Endodermal cell (in vitro differentiated cells): ENCODE measurements around the gene FAM98C. TPM values are rescaled to one million over a fixed set of nuclear protein-coding genes. Genes with fewer than 3 reads are reported as not detected.

Source experiments
- DNase-seq: peaks from one replicate; pipeline ENCODE4 v3.0.0-alpha.2; 2017
- H3K27ac ChIP-seq: 2 replicates; pipeline ENCODE4 v1.5.1; 2013; ENCODE audit warnings: mild to moderate bottlenecking, low read depth, low read length, moderate library complexity
- H3K27me3 ChIP-seq: 2 replicates; pipeline ENCODE4 v1.6.1; 2013; ENCODE audit warnings: mild to moderate bottlenecking, low read length, moderate library complexity; ENCODE audit not compliant: insufficient read depth, control insufficient read depth, poor library complexity, severe bottlenecking
- H3K36me3 ChIP-seq: 2 replicates; pipeline ENCODE4 v1.7.0; 2013; ENCODE audit warnings: mild to moderate bottlenecking, low read length, moderate library complexity; ENCODE audit not compliant: control insufficient read depth, insufficient read depth
- H3K4me1 ChIP-seq: one replicate; pipeline ENCODE4 v1.7.0; 2013; ENCODE audit warnings: low read length; ENCODE audit not compliant: control insufficient read depth, insufficient read depth
- H3K4me3 ChIP-seq: 2 replicates; pipeline ENCODE4 v1.5.1; 2013; ENCODE audit warnings: mild to moderate bottlenecking, low read length, moderate library complexity
- H3K9ac ChIP-seq: 2 replicates; pipeline ENCODE4 v1.6.1; 2013; ENCODE audit warnings: mild to moderate bottlenecking, low read length, moderate library complexity; ENCODE audit not compliant: poor library complexity, severe bottlenecking; ENCODE audit errors: extremely low read depth
- H3K9me3 ChIP-seq: 2 replicates; pipeline ENCODE4 v1.6.1; 2013; ENCODE audit warnings: mild to moderate bottlenecking, low read length, moderate library complexity; ENCODE audit not compliant: control insufficient read depth
- H3K27ac Mint-ChIP-seq: 2 replicates; pipeline ENCODE4 v1.8.0; 2020; ENCODE audit warnings: mixed read lengths
- H3K27me3 Mint-ChIP-seq: 2 replicates; pipeline ENCODE4 v1.8.0; 2021; ENCODE audit warnings: mild to moderate bottlenecking, mixed read lengths; ENCODE audit not compliant: insufficient read depth
- H3K36me3 Mint-ChIP-seq: 2 replicates; pipeline ENCODE4 v1.8.0; 2020; ENCODE audit warnings: low read depth, mixed read lengths
- H3K4me1 Mint-ChIP-seq: 2 replicates; pipeline ENCODE4 v1.8.0; 2020; ENCODE audit warnings: mixed read lengths
- H3K4me3 Mint-ChIP-seq: 2 replicates; pipeline ENCODE4 v1.8.0; 2020; ENCODE audit warnings: mild to moderate bottlenecking, moderate library complexity, mixed read lengths
- H3K9me3 Mint-ChIP-seq: 2 replicates; pipeline ENCODE4 v1.8.0; 2020; ENCODE audit warnings: mild to moderate bottlenecking, mixed read lengths
- CTCF ChIP-seq: fragments of 200-600 bp; sonication (generic); conservative IDR thresholded peaks from 2 replicates; pipeline ENCODE4 v1.5.0; 2021; ENCODE audit warnings: antibody characterized with exemption, mild to moderate bottlenecking
- WGBS, 2 experiments: methylation state at CpG; one replicate each; pipeline versions ENCODE4 v1.1.5 to v1.1.7; 2013; ENCODE audit warnings: missing lambda C conversion rate in 2 of 2, mixed read lengths in 1 of 2; ENCODE audit not compliant: insufficient coverage in 1 of 2, insufficient read length in 1 of 2; 5-methylcytosine and 5-hydroxymethylcytosine counted together
- total RNA-seq, 2 donors: library from RNA; stranded (reverse); fragmentation: NEBNext Ultra II Directional in 1 of 2; extraction: Animal tissue kit (Norgen Biotek cat#: 25700) in 1 of 2; gene quantifications; 2 replicates in 1 of 2; 3 replicates in 1 of 2; pipeline ENCODE4 v1.2.1, GENCODE V29; 2021

The FAM98C gene
- total RNA-seq, 2 donors from 2014 or later: 8.6 to 13.7 TPM

GRCh38 chr19:38453596-38453995, 50.7 kb downstream of the FAM98C start:
- H3K27ac ChIP-seq: no peak overlapping the region
- no peak overlapping the region for H3K9ac ChIP-seq
- no peaks in the 10 kb centered on the region for H3K27me3 ChIP-seq
- Mint-ChIP-seq H3K27me3 (no peaks in the 10 kb centered on the region), H3K36me3 (no peaks in the 10 kb centered on the region), H3K9me3 (no peaks in the 10 kb centered on the region), H3K27ac (no peak overlapping the region), H3K4me1 (peaks cover 1% of the 10 kb centered on the region), H3K4me3 (no peak overlapping the region)
- H3K4me1 ChIP-seq: no peaks in the 10 kb centered on the region
- no peak for DNase-seq
- 85 to 94% methylated on average over 3 of the region's 3 CpGs for WGBS, 2 experiments
- no peak overlapping the region for H3K4me3 ChIP-seq
- no peak for TF ChIP-seq CTCF
- no peaks in the 10 kb centered on the region for H3K9me3 ChIP-seq
- no peaks in the 10 kb centered on the region for H3K36me3 ChIP-seq

- peak; percentile 79 for DNase-seq
- H3K9me3 Mint-ChIP-seq: no peaks in the 10 kb centered on the region
- no peaks in the 10 kb centered on the region for H3K27me3 Mint-ChIP-seq
- H3K4me1 Mint-ChIP-seq: peaks cover 1% of the 10 kb centered on the region
- no peak overlapping the region for H3K4me3 Mint-ChIP-seq
- Histone ChIP-seq H3K9me3 (no peaks in the 10 kb centered on the region), H3K9ac (no peak overlapping the region), H3K27me3 (no peaks in the 10 kb centered on the region), H3K4me3 (no peak overlapping the region), H3K27ac (no peak overlapping the region), H3K4me1 (no peaks in the 10 kb centered on the region), H3K36me3 (no peaks in the 10 kb centered on the region)
- WGBS, 2 experiments: 69 to 76% methylated on average over 3 to 4 of the region's 4 CpGs
- H3K36me3 Mint-ChIP-seq: no peaks in the 10 kb centered on the region
- TF ChIP-seq CTCF: no peak
- H3K27ac Mint-ChIP-seq: no peak overlapping the region
These were observed 52.1 kb downstream of the FAM98C start for GRCh38 chr19:38455031-38455430.

GRCh38 chr19:38457202-38457601, 54.3 kb downstream of the FAM98C start:
- no peak overlapping the region for H3K9ac ChIP-seq
- WGBS, 2 experiments: 93 to 100% methylated on average over 2 to 5 of the region's 5 CpGs
- no peaks in the 10 kb centered on the region for H3K36me3 ChIP-seq
- no peak overlapping the region for H3K27ac Mint-ChIP-seq
- no peaks in the 10 kb centered on the region for H3K27me3 Mint-ChIP-seq
- no peak overlapping the region for H3K27ac ChIP-seq
- no peak for TF ChIP-seq CTCF
- no peaks in the 10 kb centered on the region for H3K4me1 ChIP-seq
- no peak for DNase-seq
- H3K4me3 Mint-ChIP-seq: no peak overlapping the region
- H3K9me3 ChIP-seq: no peaks in the 10 kb centered on the region
- H3K27me3 ChIP-seq: no peaks in the 10 kb centered on the region
- H3K9me3 Mint-ChIP-seq: no peaks in the 10 kb centered on the region
- no peaks in the 10 kb centered on the region for H3K36me3 Mint-ChIP-seq
- H3K4me1 Mint-ChIP-seq: peaks cover 1% of the 10 kb centered on the region
- H3K4me3 ChIP-seq: no peak overlapping the region
